NCI-H2227 treated with DMSO at 0.1 percent for 48 hours (cell line): ENCODE results near the gene SAMD13.

Experiments
- DNase-seq: peaks from one replicate; lab custom pipeline; 2025; lab: John Stamatoyannopoulos, UW

SAMD13 gene

GRCh38 chr1:84301004-84301784 lies at the start of gene SAMD13:
Gene SAMD13 (plus strand): TSS chr1:84301708. CDS start chr1:84303235, 1,527 bp downstream.
- DNase-seq: peak; percentile 75

- no peak for DNase-seq
Observed at GRCh38 chr1:84253036-84253435, 48.5 kb upstream of the SAMD13 start.

GRCh38 chr1:84253891-84254290 lies 47.6 kb upstream of the SAMD13 start:
- no peak for DNase-seq

- DNase-seq: no peak
Observed at GRCh38 chr1:84254703-84255238, 46.7 kb upstream of the SAMD13 start.

GRCh38 chr1:84255582-84255981 lies 45.9 kb upstream of the SAMD13 start:
- no peak for DNase-seq

DNA sequence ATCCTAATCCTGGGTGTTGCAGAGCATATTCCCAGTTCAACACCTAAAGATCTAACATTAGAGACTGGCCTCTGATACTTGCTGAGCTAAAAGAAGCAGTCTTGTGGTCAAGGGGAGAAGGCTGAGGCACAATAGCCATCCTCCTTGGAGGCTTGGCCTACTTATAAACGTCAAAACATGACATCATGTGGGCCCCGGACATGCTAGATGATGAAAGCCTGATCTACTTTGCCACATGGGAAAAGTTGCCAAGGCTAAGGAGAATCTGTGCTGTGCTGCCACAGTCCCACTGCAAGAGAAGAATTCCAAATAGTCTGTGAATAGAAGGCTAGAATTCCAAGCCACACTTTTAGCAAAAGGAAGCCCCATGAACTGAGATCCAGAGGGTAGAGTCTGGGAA lies 43.9 kb upstream of the SAMD13 start:
- no peak for DNase-seq

DNA sequence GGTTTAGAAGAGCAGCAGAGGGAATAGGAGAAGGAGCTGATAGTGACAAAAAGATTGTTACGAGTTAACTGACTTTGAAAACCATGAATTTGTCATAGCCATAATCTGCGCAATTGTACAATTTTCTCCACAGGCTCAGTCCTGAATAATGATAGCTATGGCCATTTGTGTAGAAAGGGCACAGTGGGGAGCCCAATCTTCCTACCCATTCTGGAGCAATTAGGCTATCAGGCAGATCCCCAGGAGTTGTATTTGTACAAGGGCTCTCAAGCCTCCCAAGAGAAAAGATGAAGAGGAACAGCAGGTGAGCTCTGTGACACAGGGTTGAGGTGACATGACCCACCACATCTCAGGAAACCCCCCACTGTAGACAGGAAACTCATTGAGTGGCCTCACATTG lies 42.1 kb upstream of the SAMD13 start:
- DNase-seq: peak; percentile 99

GRCh38 chr1:84259989-84260388 lies 41.5 kb upstream of the SAMD13 start:
- DNase-seq: no peak

- peak; percentile 88 for DNase-seq
Observed at GRCh38 chr1:84260852-84261518, 40.5 kb upstream of the SAMD13 start.

DNA sequence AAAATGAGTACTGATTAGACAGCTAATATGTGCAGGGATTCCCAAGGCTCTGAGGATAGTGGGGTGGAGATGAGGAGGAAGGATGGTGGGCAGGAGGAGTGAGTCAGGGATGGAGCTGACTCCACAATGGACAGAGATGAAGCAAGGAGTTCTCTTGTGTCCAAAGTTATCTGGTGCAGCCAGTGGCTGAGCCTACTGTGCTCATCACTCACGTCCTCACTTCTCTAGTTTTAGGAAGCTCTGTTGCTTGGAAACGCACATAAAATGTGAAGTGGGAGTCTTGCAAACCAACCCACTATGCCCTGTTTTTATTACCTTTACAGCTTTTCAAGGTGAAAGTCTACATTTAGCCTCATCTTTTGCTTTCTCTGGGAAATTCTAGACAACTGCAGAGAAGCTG lies 36.5 kb upstream of the SAMD13 start:
- DNase-seq: no peak

DNA sequence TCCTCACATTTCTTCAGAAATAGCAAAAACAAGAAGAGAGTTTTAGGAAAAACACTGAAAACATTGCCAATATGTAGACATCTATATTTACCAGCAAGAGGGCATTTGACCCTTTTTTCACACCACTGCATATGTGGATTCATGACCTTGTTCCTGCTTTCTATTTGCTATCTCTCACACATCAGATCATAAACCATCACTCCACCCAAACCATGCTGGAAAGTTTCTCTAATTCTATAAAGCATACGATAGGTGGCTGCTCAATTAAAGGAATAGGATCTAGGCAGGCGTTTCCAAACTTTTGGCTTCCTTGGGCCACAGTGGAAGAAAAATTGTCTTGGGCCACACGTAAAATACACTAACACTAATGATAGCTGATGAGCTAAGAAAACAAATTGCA lies 35.6 kb upstream of the SAMD13 start:
- DNase-seq: no peak

DNA sequence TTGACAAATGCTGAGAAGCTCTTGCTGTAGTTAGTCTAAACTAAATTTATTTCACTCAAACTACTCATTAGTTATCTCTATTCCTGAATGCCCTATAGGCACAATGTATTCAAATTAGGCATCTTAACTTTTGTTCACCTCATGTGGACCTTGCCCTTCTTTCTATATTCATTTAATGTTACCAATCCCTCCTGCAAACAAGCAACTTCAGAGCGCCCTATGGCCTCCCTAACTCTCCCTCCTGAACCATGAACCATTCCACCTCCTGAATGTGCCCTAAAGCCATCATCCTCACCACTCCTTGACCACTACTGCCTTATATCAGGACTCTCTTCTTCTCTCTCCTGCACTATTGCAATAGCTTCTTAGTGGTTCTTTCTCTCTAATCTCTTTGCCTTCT lies 34.8 kb upstream of the SAMD13 start:
- DNase-seq: no peak

DNA sequence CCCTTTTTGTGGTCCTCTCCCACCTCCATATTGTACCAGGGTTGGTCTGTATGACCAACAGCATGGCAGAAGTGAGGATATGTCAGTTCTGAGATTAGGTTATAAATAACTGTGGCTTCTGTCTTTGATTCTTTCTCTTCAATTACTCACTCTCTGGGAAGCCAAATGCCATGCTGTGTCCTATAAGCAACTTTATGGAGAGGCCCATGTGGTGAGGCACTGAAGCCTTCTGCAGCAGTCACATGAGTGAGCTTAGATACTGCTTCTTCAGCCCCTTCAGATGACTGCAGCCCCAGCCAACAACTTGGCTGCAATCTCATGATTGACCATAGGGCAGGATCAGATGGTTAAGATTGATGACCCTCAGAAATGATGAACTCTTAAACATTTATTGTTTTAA lies 34.0 kb upstream of the SAMD13 start:
- no peak for DNase-seq

- no peak for DNase-seq
Observed at GRCh38 chr1:84268346-84268745, 33.2 kb upstream of the SAMD13 start.

DNA sequence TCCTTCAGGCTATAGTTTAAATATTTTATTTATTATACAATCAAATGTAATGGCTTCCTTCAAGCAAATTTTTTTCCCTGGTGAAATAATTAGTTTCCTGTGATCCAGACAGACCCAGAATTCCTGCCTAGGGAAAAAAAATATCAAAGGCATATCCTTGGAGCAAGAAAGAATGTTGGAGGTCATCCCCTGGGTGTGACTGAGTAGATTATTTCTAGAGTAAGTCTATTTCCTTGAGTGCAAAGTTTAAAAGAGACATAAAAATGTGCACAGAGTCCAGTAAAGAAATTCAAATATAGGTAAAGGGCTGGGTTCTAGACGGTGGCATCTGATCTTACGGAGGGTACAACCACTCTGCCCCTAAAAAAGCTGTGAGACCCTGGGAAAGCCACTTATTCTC lies 32.2 kb upstream of the SAMD13 start:
- DNase-seq: no peak

DNA sequence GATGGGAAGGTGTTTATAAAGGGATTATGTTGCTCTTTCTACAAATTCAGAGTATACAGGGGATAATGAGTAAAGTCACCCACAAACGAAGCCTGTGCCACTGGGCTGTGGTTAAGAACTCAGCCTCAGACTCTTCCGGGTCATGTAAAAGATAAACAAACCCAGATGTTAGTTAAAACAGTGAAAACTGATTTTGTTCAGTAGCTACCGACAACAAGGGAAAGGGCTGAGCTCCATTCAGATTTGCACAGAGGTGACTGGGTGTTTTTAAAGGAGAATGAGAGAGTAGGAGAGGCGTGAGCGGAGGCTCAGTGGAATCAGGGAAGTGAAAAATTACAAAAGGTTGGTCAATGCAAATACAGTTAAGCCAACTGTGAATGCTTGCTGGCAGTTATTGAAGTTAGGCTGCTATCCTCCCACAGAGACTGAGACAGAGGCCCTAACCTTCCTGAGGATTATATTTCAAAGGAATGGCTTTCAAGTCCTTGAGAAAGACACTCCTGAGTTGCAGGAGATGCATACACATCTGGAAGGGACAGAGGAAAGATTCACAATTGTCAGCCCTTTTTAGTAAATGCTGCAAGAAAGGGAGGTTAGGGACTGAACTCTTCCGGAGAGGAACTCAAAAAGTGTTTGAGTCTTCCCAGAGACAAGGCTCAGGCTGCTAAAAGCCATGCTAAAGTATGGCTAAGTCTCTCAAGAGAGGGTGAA lies 29.9 kb upstream of the SAMD13 start:
- peak; percentile 53 for DNase-seq

DNA sequence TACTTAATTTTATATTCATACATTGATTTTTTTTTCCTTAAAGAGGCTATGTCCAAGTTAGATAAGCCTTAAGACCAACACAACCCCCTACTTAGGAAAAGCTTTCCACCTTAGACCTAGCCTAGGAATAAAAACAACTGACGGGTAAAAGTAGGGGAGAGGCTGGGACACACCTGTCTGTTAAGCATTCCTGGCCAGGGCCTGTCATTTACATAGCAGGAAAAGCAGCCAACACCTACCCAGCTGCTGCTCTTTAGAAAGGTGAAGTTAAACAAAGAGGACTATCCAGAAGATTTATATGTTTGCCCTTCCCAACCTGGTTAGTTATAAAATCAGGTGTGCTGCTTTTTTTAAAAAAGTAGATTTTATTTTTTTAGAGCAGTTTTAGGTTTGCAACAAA lies 29.1 kb upstream of the SAMD13 start:
- no peak for DNase-seq

GRCh38 chr1:84277343-84278059 lies 24.0 kb upstream of the SAMD13 start:
- DNase-seq: no peak

DNA sequence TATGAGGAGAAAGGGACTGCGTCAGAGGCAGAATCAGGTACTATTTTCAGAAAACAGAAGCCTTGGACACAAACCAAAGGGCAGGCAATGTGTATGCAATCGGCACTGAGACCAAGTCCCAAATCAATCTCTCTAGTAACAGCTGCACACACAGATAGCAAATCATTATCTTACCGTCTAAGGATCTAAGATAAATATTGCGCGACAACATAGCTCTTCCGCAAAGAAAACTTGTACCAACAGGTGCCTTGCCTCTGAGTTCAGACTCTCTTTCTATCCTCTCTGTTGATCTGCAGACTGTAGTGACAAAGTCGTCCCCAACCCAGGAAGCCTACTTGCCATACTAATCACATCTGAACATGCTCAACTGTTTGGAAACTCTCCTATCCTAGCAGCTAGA lies 22.6 kb upstream of the SAMD13 start:
- no peak for DNase-seq

DNA sequence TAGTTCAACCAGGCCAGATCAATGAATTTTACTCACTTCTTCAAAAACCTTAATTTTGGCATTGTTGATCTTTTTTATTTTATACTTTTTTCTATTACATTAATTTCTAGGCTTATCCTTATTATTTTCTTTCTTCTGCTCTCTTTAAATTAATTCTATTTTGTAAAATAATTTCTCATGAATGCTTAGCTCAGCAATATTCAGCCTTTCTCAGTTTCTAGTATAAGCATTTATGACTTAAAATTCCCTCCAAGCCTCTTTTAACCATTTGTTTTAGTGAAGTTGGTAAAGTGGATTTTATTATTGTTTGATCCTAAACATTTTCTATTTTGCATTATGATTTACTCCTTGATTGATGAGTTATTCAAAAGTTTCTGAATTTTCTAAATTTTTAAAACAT lies 20.6 kb upstream of the SAMD13 start:
- DNase-seq: no peak

GRCh38 chr1:84282780-84283333 lies 18.7 kb upstream of the SAMD13 start:
- no peak for DNase-seq

DNA sequence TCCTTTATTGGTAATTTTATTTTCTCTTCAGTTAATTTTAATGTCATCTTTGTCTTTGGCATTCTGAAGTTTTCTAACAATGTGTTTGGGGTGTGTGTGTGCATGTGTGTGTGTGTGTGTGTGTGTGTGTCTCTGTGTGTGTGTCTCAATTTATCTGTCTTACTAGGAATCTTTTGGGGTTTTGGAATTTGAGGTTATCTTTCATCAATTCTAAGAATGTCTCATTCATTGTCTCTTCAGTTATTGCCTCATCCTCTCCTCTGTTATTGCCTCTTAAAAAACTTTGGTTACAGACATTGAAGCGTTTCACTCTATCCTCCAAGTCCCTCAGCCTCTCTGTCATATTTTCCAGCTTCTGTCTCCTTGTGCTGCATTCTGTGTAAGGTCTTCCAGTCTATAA lies 18.1 kb upstream of the SAMD13 start:
- DNase-seq: no peak
